KOPT-K1 (cell line): ENCODE data around the gene FHOD3.

Experiments
- H3K27ac ChIP-seq: fragments of 200-600 bp; sonication (generic); 2 replicates; pipeline ENCODE4 v1.5.1; 2016; ENCODE audit warnings: antibody characterized with exemption, mild to moderate bottlenecking, low read depth, low read length; ENCODE audit not compliant: poor library complexity, severe bottlenecking
- H3K36me3 ChIP-seq: fragments of 200-600 bp; sonication (generic); 2 replicates; pipeline ENCODE4 v1.5.1; 2017; ENCODE audit warnings: antibody characterized with exemption, mild to moderate bottlenecking, low read length, moderate library complexity; ENCODE audit not compliant: insufficient read depth
- H3K9me3 ChIP-seq: fragments of 200-600 bp; sonication (generic); 2 replicates; pipeline ENCODE4 v1.5.1; 2017; ENCODE audit warnings: antibody characterized with exemption, low read length, mild to moderate bottlenecking; ENCODE audit not compliant: insufficient read depth, poor library complexity, severe bottlenecking

FHOD3 gene

DNA sequence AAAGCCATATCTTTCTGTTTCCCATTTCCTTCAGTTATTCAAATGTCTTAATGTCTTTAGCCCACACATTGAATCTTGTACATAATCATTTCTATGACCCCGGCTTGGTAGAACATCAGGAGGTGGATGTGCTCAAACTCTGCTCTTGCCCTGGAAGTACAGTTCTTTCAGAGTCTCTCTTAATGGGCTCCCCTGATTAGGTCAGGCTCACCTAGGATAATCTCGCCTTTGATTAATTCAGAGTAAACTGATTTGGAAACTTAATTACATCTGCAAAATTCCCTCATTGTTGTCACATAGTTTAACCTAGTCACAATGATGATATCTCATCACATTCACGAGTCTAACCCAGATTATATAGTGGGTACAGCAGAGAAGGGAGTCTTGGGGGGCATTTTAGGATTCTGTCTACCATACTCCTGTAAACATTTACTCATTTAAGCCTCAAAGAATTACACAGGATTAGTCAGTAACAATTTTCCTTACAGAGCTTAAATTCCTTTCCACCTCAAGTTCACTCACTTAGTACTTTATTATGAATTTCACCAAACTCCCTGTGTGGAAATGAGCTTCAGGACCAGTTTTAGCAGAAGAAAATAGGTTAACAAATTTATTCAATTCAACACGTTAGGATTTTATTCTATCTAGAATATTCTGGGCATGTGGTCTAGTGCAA lies 135.5 kb downstream of the FHOD3 start:
- H3K9me3 ChIP-seq: no peaks in the 10 kb centered on the region

DNA sequence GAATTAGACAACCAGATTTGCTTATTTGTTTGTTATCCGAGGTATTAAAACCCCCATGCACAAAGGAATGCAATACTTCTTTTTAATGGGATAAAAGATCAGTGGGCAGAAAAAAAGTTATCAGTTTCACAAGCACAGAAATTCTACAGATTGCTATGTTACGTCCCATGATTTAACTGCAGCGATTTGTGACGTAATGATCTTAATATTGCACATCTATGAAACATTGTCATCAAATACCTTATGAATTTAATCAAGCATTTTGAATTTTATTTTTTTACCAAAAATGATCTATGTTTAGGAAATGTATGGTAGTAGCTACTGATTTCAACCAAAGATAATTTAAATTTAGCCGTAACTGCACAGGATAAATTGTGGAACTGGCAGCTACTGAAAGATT lies 138.9 kb downstream of the FHOD3 start:
- no peak overlapping the region for H3K27ac ChIP-seq
- no peaks in the 10 kb centered on the region for H3K36me3 ChIP-seq
- H3K9me3 ChIP-seq: no peaks in the 10 kb centered on the region

More for the DNA sequence above, 135.5 kb downstream of the FHOD3 start:
- H3K36me3 ChIP-seq: no peaks in the 10 kb centered on the region
- H3K27ac ChIP-seq: no peak overlapping the region

DNA sequence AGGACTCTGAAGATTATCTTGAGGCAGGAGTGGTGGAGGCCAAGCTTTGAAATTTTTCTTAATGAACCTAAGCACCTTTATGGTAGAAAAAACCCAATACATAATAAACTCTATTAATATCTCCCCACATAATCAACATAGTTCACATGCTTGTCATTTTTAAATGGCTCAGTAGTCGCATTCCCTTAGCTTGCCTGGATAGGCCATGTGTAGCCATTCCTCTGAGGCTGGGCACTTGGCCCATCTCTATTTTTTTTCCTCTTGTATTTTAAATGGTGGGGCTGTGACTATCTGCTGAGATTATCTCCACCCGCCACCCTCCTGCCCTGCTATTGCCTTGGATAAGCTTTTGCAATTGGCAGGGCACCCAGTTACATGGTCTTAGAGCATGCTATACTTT lies 143.1 kb downstream of the FHOD3 start:
- H3K36me3 ChIP-seq: no peaks in the 10 kb centered on the region
- no peaks in the 10 kb centered on the region for H3K9me3 ChIP-seq
- H3K27ac ChIP-seq: no peak overlapping the region

DNA sequence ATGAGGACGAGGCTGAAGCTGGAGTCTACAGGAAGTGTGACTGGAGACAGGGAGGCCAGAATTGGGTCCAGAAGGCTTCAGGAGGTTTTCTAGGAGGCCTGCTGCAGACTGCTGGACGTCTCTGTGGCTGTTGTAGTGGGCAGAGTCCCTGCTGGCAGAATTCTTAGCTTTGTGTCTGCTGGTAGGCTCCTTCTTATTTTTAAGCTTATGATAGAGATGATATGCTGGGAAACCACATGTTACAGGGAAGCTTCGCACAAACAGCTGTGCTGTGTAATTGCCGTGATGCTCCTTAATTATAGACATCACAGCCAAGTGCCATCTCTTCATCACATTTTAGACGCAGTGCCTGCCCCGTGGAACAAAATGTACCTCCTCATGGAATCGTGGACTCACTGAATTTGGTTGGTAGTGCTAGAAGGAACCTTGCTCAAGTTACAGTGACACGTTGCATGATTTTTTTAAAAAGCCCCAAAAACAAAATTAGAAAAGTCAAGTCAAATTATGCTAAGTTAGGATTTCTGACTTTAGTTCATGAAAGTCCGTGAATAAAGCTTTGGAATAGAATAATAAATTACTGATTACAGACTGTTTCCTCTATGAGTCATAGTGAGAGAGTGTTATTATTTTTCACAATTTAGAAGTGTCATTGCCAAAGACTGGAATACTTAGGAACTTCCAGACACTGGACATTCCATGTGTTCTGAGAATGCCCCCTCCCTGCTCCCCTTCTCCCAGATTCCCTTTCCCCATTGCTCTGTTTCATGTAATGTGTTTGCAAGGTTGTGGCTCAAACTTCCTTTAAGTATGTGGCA lies 144.1 kb downstream of the FHOD3 start:
- no peaks in the 10 kb centered on the region for H3K36me3 ChIP-seq
- H3K27ac ChIP-seq: no peak overlapping the region
- no peaks in the 10 kb centered on the region for H3K9me3 ChIP-seq

DNA sequence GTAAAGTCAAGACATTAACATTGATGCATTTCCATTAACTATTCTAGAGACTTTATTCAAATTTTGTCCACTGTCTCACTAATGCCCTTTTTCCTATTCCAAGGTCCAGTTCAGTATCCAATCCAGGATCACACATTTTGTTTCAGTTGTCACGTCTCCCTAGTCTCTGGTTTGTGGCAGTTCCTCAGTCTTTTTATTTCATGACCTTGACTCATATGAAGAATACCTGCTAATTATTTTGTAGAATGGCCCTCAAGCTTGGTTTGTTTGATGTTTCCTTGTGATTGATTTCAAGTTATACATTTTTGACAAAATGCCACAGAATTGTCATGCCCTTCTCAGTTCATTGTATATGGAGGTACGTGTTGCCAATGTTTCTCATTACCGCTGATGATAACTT lies 145.2 kb downstream of the FHOD3 start:
- Histone ChIP-seq H3K36me3 (no peaks in the 10 kb centered on the region), H3K9me3 (no peaks in the 10 kb centered on the region), H3K27ac (no peak overlapping the region)

DNA sequence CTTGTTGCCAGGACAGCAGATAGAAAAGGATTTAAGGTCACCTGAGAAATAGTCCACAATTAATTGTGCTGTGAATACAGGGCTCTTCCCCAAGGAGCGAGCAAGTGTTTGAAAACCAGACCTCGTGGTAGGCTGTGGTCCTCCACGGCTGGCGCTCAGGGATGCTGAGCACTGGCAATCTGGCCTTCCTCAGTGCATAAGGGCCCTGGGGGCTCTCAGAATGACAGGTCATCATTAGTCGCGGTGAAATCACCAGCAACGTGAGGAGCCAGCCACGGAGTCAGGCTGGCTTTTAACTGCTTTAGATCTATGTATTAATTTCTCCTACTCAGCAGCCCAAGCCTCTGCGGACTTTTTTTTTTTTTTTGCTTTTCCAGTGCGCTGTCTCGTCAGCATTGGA lies 148.5 kb downstream of the FHOD3 start:
- H3K27ac ChIP-seq: no peak overlapping the region
- H3K9me3 ChIP-seq: no peaks in the 10 kb centered on the region
- no peaks in the 10 kb centered on the region for H3K36me3 ChIP-seq

DNA sequence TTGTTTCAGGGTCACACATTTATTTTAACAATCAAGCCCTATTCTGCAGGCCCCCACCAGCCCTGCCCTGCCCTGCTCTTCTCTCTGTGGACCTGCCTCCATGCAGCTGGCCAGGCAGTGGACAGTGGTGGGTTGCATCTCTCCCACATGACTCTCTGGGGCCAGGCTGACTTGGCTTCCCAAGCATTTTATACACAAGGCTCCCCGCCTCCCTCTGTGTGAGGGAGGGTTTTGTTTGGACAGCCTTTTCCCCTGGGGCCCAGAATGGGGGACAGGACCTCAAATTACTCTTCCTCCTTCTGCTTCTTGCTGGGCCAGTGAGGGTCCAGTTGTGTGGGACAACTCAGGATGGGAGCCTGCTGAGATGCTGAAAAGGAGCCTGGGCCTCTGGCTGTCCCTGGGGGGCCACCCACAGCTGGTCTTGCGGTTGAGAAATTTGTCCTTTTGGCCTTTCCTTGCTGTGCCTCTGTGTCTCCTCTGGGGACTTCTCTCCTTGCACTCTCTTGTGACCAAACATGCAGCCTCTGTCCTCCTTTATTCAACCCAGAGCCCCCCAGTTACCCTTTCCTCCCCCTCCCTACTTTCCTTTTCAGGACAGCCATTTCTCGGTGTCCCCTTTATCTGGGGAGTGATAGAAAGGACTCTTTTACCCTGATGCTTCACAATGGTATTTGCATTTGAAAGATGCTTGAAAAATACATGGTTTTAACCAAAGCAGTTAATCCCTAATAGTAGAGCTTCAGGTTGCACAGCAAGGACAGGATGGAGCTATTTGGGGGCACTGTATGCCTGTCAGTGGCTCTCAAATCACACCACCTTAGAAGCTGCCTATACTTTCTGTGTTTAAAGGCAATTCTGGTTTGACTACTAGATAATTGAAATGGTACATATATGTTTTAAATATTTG lies 151.1 kb downstream of the FHOD3 start:
- H3K27ac ChIP-seq: no peak overlapping the region
- no peaks in the 10 kb centered on the region for H3K9me3 ChIP-seq
- H3K36me3 ChIP-seq: no peaks in the 10 kb centered on the region

DNA sequence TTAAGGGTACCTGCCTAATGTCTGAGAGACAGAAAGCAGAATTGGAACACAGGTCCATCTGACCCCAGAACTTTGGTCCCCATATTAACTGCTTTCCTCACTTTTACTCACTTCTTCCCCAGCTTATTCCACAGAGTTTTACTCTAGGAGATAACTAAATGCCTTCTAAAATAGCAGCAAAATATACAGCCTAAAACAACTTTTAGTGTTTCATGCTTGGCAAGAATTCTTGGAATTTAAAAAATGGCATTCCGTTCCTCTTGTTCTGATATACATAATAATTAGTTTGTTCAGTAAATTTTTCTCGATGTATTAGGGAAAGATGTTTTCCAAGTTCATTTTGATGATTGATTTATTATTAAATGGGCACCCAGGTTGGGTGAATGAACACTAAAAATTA lies 151.9 kb downstream of the FHOD3 start:
- no peaks in the 10 kb centered on the region for H3K9me3 ChIP-seq
- no peaks in the 10 kb centered on the region for H3K36me3 ChIP-seq
- no peak overlapping the region for H3K27ac ChIP-seq

DNA sequence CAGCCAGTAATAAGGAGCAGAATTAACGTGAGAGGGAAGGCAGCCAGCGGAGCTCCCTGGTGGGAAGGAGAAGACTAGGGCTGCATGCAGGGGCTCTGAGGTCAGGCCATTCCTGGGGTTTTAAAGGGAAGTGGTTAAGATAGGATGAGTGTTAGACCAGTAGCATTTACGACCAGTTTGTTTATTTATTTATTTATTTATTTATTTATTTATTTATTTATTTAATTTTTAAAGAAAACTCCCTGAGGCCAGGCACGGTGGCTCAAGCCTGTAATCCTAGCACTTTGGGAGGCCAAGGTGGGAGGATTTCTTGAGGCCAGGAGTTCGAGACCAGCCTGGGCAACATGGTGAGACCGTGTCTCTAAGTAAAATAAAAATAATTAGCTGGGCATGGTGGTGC lies 152.8 kb downstream of the FHOD3 start:
- Histone ChIP-seq H3K27ac (no peak overlapping the region), H3K36me3 (no peaks in the 10 kb centered on the region), H3K9me3 (no peaks in the 10 kb centered on the region)

DNA sequence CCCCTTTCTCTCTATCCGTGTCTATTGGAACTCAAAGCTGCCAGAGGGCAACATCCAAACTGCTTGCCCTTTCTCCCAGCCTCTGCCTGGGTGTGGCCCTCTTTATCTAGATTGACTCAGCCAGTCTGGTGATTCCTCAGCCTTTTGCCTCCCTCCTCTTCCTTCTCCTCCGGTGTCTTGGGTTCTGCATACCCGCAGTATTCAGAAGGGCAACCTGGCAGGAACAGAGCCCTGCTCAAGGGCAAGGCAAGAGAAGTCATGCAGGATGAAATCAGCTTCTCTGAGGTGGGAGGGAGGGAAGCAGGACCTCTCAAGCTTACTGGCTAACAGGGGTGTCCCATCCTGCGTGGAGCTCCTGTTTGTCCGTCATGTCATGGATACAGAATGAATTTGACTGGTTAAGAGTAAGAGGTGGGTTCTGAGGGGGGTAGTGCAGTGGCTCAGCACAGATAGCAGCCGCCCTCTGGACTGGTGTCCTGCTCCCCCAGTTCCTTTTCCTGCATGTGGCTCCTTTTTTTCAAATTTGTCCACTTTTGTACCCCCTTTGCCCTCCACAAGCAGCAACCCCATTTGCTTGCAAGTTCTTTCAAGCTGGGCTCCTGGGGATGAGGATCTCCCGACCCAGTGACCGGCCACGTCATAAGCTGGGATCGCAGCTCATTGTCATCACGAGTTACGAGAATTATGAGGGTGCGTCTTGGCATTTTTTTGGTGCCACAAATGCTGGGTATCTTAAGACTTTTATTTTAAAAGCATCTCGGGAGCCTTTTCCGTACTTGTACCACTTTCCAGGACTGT lies 154.1 kb downstream of the FHOD3 start:
- Histone ChIP-seq H3K36me3 (no peaks in the 10 kb centered on the region), H3K27ac (no peak overlapping the region), H3K9me3 (no peaks in the 10 kb centered on the region)

DNA sequence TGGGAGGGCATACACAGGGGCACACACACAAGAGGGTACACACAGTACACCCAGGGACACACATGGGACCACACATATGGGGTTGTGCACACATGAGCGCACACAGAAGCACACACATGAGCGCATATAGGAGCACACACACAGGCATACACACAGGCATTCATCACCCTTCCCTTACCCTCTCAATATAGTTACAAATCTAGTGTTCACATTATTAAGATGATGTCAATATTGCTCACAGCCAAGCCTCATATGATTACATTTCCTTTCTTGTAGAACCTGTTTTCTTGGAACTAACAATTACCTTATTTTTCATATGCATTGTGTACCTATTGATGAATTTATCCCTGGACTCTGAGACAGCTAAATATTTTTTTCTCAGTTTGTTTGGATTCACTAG lies 156.7 kb downstream of the FHOD3 start:
- Histone ChIP-seq H3K27ac (no peak overlapping the region), H3K36me3 (no peaks in the 10 kb centered on the region), H3K9me3 (no peaks in the 10 kb centered on the region)

DNA sequence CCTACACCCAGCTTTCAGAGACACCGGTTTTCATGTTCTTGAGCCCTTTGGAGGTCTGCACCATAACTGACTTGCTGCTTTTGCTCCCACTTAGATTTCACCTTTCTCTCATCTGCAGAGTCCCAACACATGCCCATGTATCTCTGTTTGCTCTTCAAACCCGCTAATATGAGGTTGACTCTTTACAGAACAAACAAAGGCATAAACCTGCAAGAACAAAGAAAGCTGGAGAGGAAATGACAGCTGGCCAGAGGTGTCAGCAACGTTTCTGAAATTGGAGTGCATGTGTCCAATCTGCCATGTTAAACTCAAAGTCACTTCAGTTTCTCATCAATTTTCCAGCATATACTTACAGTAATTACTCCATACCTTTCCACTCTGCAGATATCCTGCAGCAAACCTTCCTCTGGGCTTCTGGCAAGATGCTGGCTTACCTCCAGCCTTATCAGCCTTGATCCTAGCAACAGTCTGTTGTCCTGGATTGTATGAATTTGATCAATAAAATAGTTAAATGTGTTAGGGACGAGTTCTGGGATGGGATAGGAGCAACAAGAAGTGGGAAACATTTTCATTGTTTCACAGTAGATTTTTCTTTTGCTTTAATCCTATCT lies 157.4 kb downstream of the FHOD3 start:
- H3K9me3 ChIP-seq: no peaks in the 10 kb centered on the region
- H3K27ac ChIP-seq: no peak overlapping the region
- no peaks in the 10 kb centered on the region for H3K36me3 ChIP-seq

DNA sequence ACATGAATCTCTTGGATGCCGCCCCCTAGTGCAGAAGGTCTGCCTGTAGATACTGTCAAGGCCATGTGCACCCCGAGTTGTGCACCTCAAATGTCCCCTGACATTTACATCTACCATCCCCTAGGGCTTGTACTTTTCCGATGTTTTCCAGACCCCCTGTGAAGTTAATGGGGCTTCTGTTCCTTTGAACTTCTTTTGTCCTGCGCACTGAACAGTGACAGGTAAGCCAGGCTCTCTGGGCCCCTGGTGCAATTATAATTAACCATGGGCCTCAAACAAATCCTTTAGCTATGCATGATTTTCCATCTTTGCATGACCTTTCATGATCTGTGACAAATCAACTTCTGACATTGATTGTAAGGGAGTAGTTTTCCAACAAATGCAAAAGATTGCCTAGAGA lies 158.4 kb downstream of the FHOD3 start:
- Histone ChIP-seq H3K27ac (no peak overlapping the region), H3K9me3 (no peaks in the 10 kb centered on the region), H3K36me3 (no peaks in the 10 kb centered on the region)

DNA sequence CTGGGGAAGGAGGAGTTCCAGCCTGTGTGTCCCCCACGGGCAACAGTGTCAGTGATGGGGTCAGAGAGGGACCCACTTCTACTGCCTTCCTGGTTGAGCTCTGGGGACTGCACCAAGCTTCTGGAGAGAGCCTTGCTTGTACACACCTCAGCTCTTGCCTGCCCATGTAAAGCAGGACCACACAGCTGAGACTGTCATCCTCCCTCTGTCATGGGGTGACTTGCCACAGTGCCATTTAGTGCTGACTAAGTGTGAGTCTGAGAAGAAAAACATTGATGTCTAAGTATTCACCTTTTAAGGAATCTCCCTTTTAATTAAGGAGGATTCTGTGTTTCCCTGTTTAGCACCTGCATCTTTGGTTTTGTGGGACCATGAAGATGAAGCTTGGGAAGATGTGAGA lies 159.1 kb downstream of the FHOD3 start:
- no peaks in the 10 kb centered on the region for H3K9me3 ChIP-seq
- H3K27ac ChIP-seq: no peak overlapping the region
- no peaks in the 10 kb centered on the region for H3K36me3 ChIP-seq
